ENCODE data around the gene NSD1.

The NSD1 gene

GRCh38 chr5:177093803-177094202, 39.8 kb upstream of the NSD1 start:
- Mint-ChIP-seq H3K36me3 (ENCODE audit: insufficient read depth) (peaks cover 7% of the 10 kb centered on the region), H3K4me1 (no peaks in the 10 kb centered on the region), H3K4me3 (no peak overlapping the region), H3K27me3 (peaks cover 7% of the 10 kb centered on the region), H3K27ac (ENCODE audit: low read depth) (no peak overlapping the region), H3K9me3 (no peaks in the 10 kb centered on the region)
- DNase-seq (ENCODE audit: low spot score in 2 of 2) (no peak), ATAC-seq (replicated peaks; ENCODE audit: extremely low read depth, poor library complexity, severe bottlenecking) (no peak)

- ATAC-seq (replicated peaks; ENCODE audit: extremely low read depth, poor library complexity, severe bottlenecking) (no peak), DNase-seq (ENCODE audit: low spot score in 2 of 2) (no peak)
- Mint-ChIP-seq H3K27ac (ENCODE audit: low read depth) (no peak overlapping the region), H3K4me3 (no peak overlapping the region), H3K36me3 (ENCODE audit: insufficient read depth) (peaks cover 7% of the 10 kb centered on the region), H3K27me3 (peaks cover 8% of the 10 kb centered on the region), H3K9me3 (no peaks in the 10 kb centered on the region), H3K4me1 (no peaks in the 10 kb centered on the region)
Observed at GRCh38 chr5:177094224-177095087, 39.1 kb upstream of the NSD1 start.

DNA sequence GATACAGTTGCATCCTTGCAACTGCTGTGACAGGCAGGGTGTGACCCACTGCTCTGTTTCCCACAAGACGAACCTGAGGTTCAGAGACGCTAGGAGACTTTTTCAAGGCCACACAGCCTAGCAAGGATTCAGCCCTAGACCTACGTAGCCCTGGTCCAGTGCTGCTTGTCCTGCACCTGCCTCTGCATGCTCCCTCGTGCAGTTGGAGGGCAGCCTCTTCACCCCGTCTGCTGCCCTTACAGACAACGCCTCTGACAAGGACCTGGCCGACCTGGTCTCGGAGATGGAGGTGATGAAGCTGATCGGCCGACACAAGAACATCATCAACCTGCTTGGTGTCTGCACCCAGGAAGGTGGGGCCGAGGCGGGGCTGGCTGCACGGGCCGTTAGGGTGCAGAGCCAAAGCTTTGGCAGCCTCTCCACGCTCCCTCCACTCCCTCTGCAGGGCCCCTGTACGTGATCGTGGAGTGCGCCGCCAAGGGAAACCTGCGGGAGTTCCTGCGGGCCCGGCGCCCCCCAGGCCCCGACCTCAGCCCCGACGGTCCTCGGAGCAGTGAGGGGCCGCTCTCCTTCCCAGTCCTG, 38.4 kb upstream of the NSD1 start:
- peaks cover 7% of the 10 kb centered on the region for H3K36me3 Mint-ChIP-seq (ENCODE audit: insufficient read depth)
- H3K9me3 Mint-ChIP-seq, result no peaks in the 10 kb centered on the region
- H3K4me3 Mint-ChIP-seq, result no peak overlapping the region
- DNase-seq (ENCODE audit: low spot score in 2 of 2), result no peak
- no peak overlapping the region for H3K27ac Mint-ChIP-seq (ENCODE audit: low read depth)
- H3K27me3 Mint-ChIP-seq, result peaks cover 16% of the 10 kb centered on the region
- no peaks in the 10 kb centered on the region for H3K4me1 Mint-ChIP-seq
- no peak for ATAC-seq (replicated peaks; ENCODE audit: extremely low read depth, poor library complexity, severe bottlenecking)

GRCh38 chr5:177096162-177097015, 37.2 kb upstream of the NSD1 start:
- DNase-seq (ENCODE audit: low spot score in 2 of 2) (no peak), ATAC-seq (replicated peaks; ENCODE audit: extremely low read depth, poor library complexity, severe bottlenecking) (no peak)
- H3K27me3 Mint-ChIP-seq, result peaks cover 24% of the 10 kb centered on the region
- H3K4me3 Mint-ChIP-seq, result no peak overlapping the region
- H3K36me3 Mint-ChIP-seq (ENCODE audit: insufficient read depth), result peaks cover 7% of the 10 kb centered on the region
- H3K27ac Mint-ChIP-seq (ENCODE audit: low read depth), result no peak overlapping the region
- H3K9me3 Mint-ChIP-seq, result no peaks in the 10 kb centered on the region
- no peaks in the 10 kb centered on the region for H3K4me1 Mint-ChIP-seq

- DNase-seq (ENCODE audit: low spot score in 2 of 2), result no peak
- peaks cover 7% of the 10 kb centered on the region for H3K36me3 Mint-ChIP-seq (ENCODE audit: insufficient read depth)
- H3K27ac Mint-ChIP-seq (ENCODE audit: low read depth), result no peak overlapping the region
- no peaks in the 10 kb centered on the region for H3K9me3 Mint-ChIP-seq
- no peak for ATAC-seq (replicated peaks; ENCODE audit: extremely low read depth, poor library complexity, severe bottlenecking)
- H3K4me1 Mint-ChIP-seq, result no peaks in the 10 kb centered on the region
- peaks cover 24% of the 10 kb centered on the region for H3K27me3 Mint-ChIP-seq
- H3K4me3 Mint-ChIP-seq, result no peak overlapping the region
Observed at GRCh38 chr5:177097016-177097985, 36.3 kb upstream of the NSD1 start.

DNA sequence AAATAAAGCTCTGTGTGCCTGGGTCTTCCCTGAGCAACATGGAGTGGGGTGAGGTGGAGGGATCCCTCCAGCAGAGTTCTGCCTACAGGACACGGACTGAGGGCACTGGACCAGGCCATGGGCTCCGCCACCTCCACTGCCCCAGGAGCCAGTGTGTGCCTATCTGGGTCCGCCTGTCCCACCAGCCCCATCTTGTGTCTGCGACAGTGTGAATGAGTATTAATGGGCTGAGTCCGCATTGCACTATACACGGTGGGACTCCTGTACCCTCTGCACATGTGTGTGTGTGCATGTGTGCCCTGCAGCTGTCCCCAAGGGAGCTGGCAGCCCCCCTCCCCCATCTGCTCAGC, 35.5 kb upstream of the NSD1 start:
- Mint-ChIP-seq H3K4me1 (no peaks in the 10 kb centered on the region), H3K4me3 (no peak overlapping the region), H3K36me3 (ENCODE audit: insufficient read depth) (peaks cover 6% of the 10 kb centered on the region), H3K27me3 (peaks cover 25% of the 10 kb centered on the region), H3K27ac (ENCODE audit: low read depth) (no peak overlapping the region), H3K9me3 (no peaks in the 10 kb centered on the region)
- no peak for ATAC-seq (replicated peaks; ENCODE audit: extremely low read depth, poor library complexity, severe bottlenecking)
- no peak for DNase-seq (ENCODE audit: low spot score in 2 of 2)

DNA sequence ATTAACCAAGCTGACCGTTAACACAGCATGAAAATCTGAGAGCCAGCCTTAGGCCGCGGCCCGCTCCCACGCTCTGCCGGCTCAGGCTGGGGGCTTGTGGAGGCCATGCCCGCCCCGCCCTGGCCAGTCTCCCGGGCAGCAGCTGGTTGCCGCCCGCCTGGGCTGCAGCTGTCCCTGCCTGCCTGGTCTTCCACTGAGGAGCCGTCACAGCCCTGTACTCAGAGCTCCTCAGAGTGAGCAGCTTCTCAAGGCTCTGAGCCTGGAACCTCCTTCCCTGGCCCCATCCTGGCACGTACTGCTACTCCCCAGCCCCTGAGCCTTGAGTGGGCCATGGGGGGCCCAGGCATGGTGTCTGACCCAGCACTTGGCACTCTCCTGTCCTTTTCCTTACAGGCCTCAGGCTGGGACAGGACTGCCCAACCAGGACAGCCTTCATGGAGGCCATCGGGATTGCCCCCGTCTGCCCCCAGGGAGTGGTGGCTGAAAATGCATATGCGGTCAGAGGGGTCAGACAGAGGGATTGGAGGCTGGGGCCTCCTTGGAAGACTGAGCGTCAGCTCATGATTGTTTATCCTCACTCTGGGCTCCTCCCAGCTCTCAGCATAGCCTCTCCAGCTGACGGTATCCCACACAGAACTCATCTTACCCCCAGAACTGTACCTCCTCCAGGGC, 35.0 kb upstream of the NSD1 start:
- Mint-ChIP-seq H3K36me3 (ENCODE audit: insufficient read depth) (peaks cover 6% of the 10 kb centered on the region), H3K9me3 (no peaks in the 10 kb centered on the region), H3K27me3 (peaks cover 30% of the 10 kb centered on the region), H3K4me1 (no peaks in the 10 kb centered on the region), H3K27ac (ENCODE audit: low read depth) (no peak overlapping the region), H3K4me3 (no peak overlapping the region)
- DNase-seq (ENCODE audit: low spot score in 2 of 2) (no peak), ATAC-seq (replicated peaks; ENCODE audit: extremely low read depth, poor library complexity, severe bottlenecking) (no peak)

DNA sequence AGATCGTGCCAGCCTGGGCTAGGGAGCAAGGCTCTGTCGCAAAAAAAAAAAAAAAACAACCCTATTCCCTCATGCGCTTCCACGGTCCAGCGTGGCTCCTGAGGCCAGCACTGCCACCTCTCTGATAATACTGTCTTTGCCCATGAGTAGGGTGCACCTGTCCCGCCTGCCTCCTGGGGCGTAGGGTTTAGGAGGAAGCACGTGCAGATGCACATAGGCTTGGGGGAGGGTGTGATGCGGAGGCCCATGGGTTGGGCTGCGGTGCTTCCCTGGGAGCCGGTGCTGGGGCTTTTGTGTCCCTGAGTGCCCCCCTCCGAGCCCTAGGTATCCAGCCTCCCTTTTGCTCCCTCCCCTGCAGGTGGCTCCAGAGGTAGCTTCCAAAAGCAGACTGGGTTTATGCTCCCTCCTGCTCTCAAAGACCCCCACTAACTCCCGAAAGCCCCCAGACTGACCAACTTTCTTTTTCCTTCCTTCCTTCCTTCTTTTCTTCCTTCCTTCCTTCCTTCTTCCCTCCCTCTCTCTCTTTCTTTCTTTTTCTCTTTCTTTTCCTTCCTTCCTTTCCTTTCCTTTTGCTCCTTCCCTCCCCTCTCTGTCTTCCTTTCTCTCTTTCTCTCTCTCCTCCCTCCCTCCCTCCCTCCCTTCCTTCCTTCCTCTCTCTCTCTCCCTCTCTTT, 34.0 kb upstream of the NSD1 start:
- H3K27ac Mint-ChIP-seq (ENCODE audit: low read depth), result no peak overlapping the region

GRCh38 chr5:177100714-177101121, 32.9 kb upstream of the NSD1 start:
- Mint-ChIP-seq H3K4me1 (no peaks in the 10 kb centered on the region), H3K27me3 (peaks cover 31% of the 10 kb centered on the region), H3K36me3 (ENCODE audit: insufficient read depth) (peaks cover 2% of the 10 kb centered on the region), H3K4me3 (no peak overlapping the region), H3K27ac (ENCODE audit: low read depth) (no peak overlapping the region), H3K9me3 (no peaks in the 10 kb centered on the region)
- no peak for ATAC-seq (replicated peaks; ENCODE audit: extremely low read depth, poor library complexity, severe bottlenecking)
- DNase-seq (ENCODE audit: low spot score in 2 of 2), result no peak

More for the DNA sequence above, 34.0 kb upstream of the NSD1 start:
- DNase-seq (ENCODE audit: low spot score in 2 of 2) (no peak), ATAC-seq (replicated peaks; ENCODE audit: extremely low read depth, poor library complexity, severe bottlenecking) (no peak)
- H3K36me3 Mint-ChIP-seq (ENCODE audit: insufficient read depth), result peaks cover 4% of the 10 kb centered on the region
- peaks cover 37% of the 10 kb centered on the region for H3K27me3 Mint-ChIP-seq
- H3K4me1 Mint-ChIP-seq, result no peaks in the 10 kb centered on the region
- H3K9me3 Mint-ChIP-seq, result no peaks in the 10 kb centered on the region
- no peak overlapping the region for H3K4me3 Mint-ChIP-seq

GRCh38 chr5:177103523-177104253, 29.9 kb upstream of the NSD1 start:
- ATAC-seq (replicated peaks; ENCODE audit: extremely low read depth, poor library complexity, severe bottlenecking) (no peak), DNase-seq (ENCODE audit: low spot score in 2 of 2) (no peak)
- H3K4me3 Mint-ChIP-seq, result no peak overlapping the region
- H3K9me3 Mint-ChIP-seq, result no peaks in the 10 kb centered on the region
- no peaks in the 10 kb centered on the region for H3K4me1 Mint-ChIP-seq
- no peak overlapping the region for H3K27ac Mint-ChIP-seq (ENCODE audit: low read depth)
- peaks cover 31% of the 10 kb centered on the region for H3K27me3 Mint-ChIP-seq
- H3K36me3 Mint-ChIP-seq (ENCODE audit: insufficient read depth), result no peaks in the 10 kb centered on the region
